ENCODE results near the gene ZBTB20.
"Not testable (repeated sequence)": the region's sequence is repeated elsewhere in the genome, so short reads cannot be mapped to it uniquely, and the experiment has no call there.

- TF ChIP-seq CTCF (conservative IDR thresholded peaks at IDR 0.05; ENCODE audit: low read depth, low read length); FOS (IDR thresholded peaks at IDR 0.05; ENCODE audit: low read depth, low read length); MXI1 (IDR thresholded peaks at IDR 0.05; ENCODE audit: borderline replicate concordance, low read depth, low read length); POLR2A (IDR thresholded peaks at IDR 0.05; ENCODE audit: low read depth, low read length); ELK1 (IDR thresholded peaks at IDR 0.05; ENCODE audit: borderline replicate concordance, low read depth, low read length); RAD21 (IDR thresholded peaks at IDR 0.05; ENCODE audit: low read length); RCOR1 (IDR thresholded peaks at IDR 0.05; ENCODE audit: insufficient replicate concordance, low read length); CEBPB (IDR thresholded peaks at IDR 0.05; ENCODE audit: low read depth, low read length); RFX5 (IDR thresholded peaks at IDR 0.05; ENCODE audit: low read depth, low read length); MAFK (IDR thresholded peaks at IDR 0.05; ENCODE audit: low read depth, low read length): not testable (repeated sequence)
Measured at GRCh38 chr3:114679773-114680172, 467.3 kb downstream of the ZBTB20 start.

Measured in IMR-90 (cell line).